Fibroblast of peridontal ligament (primary cell): ENCODE measurements around the gene GRHPR.
A peak's percentile ranks its signal among the peaks of the same experiment; 100 is the strongest.
"Not testable (repeated sequence)": the region's sequence is repeated elsewhere in the genome, so short reads cannot be mapped to it uniquely, and the experiment has no call there.

Experiments used
- DNase-seq: peaks from one replicate; pipeline ENCODE4 v3.0.0-alpha.2; 2010; ENCODE audit errors: extremely low read depth

The GRHPR gene

DNA sequence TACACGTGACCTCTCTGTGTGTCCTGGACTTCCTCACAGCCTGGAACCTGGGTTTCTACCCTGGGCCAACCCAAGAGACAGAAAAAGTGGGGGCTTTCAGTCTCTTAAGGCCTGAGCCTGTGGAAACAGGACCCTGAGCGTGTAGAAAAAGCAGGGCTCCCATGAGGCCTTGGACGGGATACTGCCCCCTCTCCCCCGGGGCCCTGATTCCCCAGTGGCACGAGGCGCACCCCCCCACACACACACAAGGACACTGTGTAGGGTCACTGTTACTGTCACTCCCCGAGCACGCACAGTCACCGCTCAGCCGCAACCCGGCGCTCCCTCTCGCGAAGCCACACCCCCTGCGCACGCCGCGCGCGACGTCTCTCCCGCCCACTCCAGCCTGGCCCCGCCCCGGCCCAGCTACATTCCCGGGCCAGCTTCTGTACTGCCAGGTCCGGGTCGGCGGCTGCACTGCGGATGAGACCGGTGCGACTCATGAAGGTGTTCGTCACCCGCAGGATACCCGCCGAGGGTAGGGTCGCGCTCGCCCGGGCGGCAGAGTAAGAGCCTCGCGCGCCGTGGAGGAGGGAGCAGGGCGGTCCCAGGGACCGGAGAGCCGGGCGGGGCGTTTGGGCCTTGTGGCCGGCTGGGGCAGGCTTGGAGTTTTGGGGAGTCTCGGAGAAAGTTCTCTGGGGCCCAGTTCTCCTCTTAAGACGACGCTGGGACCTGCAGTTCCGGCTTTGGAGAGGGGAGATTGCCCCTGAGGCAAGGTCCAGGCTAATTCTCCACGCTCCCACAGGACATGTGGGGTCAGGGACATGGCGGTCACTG is at the start of gene GRHPR:
Gene GRHPR, plus strand, starts transcription at position 408 of the 816 bp plus-strand sequence. Its CDS starts 55 bp downstream, at position 463.
- peak; percentile 49 for DNase-seq

DNA sequence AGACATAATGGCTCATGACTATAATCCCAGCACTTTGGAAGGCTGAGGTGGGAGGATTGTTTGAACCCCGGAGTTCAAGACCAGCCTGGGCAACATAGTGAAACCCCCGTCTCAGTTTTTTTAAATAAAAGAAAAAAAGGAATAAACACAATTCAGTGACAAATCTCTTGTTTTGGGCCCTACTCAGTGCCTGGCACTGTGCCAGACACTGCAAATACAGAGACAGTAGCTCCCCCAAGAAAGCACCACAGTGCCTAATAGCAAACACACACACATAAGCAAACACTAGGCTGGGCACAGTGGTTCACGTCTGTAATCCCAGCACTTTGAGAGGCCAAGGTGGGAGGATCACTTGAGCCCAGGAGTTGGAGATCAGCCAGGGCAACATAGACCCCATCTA is 49.7 kb upstream of the GRHPR start:
- no peak for DNase-seq

DNA sequence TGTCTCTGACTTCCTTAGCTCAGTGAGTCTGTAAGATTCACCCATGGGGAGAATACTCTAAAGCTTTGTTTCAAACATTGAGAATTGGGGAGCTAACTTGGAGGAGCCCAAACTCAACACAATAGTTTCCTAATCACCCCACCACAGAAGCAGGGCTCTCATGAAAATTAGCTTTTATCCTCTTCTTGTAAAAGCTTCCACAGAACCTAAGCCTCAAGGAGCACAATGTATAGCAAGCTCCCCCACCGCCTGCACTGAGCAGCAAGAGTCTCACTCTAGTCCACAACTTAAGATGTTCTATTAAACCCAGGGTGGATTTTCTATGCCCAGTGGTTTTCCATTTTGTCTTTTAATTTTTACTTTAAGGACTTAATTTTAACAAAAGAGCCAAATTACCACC is 48.9 kb upstream of the GRHPR start:
- no peak for DNase-seq

DNA sequence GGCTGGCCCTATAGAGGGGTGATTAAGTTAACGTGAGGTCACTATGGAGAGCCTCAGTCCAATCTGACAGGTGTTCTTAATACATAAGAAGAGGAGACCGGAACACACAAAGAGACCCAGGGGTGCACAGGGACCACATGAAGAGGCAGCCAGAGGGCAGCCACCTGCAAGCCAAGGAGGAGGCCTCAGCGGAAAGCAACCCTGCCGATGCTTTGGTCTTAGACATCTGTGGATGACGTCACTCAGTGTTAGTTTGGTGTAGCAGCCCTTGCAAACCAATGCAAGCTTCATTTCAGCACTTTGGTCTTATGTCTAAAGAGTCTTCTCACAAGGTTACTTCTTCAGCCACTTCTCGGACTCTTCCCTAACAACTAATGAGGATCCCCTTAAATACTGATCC is 47.6 kb upstream of the GRHPR start:
- no peak for DNase-seq

DNA sequence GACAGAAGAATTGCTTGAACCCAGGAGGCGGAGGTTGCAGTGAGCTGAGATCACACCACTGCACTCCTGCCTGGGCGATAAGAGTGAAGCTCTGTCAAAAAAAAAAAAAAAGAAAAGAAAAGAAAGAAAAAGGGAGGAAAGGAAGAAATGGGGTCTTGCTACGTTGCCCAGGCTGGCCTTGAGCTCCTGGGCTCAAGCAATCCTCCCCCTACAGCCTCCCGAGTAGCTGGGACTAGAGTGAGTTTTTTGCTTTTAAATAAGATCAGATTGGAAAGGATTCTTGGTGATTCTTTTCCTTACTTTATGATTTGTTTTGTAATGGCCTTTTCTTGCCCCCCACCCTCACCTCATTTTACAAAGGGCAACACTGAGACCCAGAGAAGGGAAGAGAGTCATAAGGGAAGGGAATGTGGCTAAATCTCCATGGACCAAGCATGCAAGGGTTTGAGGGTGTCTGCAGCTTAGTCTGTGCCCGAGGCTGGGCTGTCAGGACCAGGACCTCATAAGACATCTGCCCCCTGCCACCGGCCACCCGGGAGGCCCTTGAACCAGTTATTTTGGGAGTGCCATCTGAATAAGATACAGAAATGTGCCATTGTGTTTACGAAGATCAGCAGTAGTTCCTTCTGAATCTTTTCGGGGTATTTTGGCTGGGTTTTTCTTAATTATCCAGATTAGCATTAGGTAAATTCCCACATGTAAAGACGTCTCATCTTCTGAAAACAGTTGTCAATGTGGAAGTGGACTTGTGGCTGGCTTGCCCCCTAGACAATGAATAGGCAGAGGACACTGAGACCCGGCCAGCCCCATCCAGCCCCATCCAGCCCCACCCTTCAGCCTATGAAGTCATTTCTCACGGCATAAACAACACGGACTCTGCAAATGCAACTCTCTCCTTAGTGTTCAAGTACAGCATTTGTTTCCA is 44.5 kb upstream of the GRHPR start:
- no peak for DNase-seq

DNA sequence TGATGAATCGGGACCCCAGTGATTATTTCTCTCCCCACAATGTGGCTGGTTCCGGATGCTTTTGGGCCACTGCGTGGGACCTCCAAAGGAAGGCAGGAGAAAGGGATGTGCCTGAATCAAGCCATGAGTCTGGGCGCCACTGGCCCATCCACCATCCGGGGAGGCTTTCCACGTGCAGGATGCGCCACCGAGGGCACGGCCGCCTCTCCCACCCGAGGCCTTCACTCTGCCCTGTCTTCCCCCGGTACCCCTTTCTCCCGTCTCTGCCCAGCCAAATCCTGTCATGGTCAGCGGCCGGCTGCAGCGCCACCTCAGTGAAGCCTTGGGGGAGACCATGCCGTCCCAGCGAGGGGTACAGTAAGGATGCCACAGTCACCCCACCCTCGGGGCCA is 43.9 kb upstream of the GRHPR start:
- no peak for DNase-seq

DNA sequence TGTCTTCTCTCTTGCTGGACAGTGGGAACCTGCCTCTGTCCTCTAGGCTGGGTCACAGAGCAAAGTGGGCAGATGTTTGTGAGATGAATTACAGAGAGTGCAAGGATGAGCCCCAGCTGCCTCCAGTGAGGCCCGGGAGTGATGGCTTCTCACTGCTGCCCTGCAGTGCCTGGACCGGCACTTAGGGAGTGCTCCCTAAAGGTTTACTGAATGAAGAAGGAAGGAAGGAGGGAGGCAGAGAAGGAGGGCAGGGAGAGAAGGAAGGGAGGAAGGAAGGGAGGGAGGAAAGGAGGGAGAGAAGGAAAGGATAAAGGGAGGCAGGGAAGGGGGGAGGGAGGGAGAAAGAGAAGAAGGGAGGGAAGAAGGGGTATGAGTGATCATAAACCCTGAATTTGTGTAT is 42.7 kb upstream of the GRHPR start:
- DNase-seq, result no peak

DNA sequence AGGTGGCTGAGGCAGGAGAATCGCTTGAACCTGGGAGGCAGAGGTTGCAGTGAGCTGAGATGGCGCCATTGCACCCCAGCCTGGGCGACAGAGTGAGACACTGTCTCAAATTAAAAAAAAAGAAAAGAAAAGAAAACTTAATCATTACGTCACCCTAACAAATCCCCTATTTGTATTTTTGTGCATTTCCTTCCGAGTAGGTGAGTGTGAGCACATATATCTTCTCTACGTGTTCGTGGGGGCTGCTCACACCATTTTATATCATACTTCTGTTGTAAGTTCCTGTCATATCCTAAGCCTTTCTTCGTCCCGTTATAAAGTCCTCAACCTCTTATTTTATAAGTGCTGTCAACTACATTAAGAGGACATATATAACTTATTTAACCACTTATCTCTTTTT is 41.9 kb upstream of the GRHPR start:
- no peak for DNase-seq

DNA sequence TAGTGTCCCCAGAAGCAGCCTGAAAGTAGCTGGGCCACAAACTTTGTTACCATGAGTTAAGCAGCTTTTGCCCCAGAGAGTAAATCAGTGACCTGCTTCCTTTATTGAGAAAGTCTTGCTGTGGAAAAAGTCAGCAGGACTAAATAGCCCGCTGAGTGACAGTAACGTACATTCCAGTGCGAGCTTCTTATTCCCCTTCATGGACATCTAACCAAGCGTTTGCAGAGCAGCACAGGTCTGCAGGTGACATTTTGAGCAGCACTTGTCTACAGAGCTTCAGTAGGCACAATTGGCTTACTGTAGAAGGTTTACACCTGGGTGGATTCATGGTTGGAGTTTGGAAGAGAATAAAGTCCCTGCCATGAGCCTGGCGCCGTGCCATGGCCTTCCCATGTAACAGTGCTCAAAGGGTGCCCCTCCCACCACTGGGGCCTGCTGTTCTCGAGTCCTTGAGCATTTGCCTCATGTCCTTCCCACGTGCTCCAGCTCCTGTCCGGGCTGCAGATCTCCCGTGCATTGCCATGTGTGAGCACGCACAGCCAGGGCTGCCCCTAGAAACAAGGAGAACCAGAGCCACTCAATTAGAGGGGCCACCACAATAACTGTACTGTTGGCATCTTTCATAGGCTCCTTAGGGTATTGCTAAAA is 41.3 kb upstream of the GRHPR start:
- DNase-seq, result no peak

DNA sequence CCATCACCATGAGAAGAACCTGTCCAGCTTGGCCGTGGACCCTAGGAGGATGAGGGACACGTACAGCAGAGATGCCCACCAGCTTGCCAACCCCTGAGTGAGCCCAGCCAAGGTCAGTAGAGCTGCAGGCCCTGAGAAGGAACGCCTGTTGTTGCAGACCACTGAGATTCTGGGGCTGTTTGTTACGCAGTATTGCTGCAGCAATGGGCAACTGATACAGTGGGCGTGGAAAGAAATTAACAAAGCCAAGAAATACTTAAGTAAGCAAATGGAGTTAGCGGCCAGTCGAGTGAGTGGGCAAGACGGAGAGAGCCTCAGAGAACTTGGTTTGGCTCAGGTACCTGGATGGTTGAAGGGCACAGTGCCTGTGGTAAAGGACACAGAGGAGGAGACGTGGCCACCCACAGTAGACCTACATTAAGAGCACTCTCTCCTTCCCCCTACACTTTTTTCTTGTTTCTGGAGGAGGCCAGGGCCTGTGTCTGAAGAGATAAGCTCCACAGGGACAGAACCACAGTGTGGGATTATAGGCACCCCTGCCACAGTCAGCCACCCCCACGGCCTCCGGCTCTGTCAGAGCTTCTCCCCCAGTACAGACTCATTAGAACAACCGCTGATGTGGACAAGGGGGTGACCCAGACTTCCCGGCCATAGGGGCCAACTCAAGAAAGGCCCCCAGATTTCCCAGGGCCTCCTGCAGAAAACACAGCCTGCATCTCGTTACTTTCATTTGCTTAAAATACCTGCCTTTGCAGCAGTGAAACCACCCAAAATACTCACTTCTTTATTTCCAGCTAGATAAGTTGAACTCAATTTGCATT is 40.1 kb upstream of the GRHPR start:
- no peak for DNase-seq

DNA sequence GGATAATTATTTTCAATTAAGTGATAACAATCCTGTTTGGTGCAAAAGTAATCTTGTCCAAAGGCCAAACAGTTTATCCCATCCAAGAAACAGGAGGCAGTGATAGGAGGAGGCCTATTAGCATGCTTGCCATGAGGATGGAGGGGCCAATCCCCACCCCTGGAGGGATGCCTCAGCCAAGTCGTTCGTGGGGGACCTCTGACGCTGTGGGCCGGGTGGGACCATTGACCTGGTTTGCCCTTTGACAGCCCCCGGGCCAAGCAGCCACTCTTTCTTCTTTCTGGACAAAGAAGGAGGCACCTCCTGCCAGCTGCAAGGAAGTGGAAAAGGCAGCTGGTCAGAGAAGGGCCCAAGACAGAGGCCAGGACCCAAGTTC is 39.5 kb upstream of the GRHPR start:
- no peak for DNase-seq

DNA sequence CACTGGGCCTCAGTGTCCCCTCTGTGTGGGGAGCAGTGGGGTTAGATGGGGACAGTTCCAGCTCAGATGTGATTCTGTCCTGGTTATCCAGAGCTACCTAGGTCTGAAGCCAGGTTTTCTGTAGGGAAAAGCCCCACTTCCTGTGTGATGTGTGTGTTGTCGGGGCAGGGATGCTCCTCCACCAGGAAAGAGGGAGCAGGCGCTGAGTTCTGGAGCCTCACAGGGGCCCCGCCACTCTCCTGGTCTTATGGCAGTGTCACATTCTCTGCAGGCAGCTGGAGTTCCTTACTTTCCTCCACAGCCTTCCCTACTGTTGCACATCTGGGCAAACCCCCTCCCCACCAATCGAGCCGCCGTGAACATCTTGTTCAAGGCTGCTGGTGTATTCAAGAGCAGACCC is 39.1 kb upstream of the GRHPR start:
- DNase-seq, result no peak

DNA sequence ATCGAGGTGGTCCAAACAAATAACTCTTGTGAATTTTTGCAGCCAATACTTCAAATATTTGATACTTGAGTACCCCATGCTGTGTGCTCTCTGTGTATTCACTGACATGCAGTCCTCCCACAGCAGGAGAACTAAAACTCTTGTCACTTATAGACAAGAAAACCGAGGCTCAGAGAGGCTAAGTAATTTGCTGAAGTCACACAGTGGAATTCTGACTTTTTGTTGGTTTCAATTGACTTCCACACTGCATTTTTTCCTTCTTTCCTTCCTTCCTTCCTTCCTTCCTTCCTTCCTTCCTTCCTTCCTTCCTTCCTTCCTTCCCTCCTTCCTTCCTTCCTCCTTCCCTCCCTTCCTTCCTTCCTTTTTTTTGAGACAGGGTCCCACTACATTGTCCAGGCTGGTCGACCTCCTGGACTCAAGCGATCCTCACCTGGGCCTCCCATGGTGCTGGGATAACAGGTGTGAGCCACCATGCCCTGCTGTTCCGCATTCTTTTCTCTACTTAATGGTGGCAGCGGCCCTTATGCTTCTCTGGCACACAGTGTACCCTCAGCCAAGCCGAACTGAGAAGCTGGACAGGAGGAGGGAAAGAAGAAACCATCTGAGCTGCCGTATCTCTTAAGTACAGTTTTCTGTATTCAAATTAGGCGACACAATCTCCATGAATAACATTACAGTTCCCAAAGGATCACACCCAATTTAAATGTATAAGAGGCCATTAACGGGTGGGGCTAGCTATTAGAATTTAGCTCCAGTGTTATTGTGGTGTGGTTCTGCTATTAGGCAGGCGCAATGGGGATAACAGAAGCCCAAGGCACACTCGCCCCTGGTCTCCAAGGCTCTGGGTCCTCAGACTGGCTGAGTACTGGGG is 38.4 kb upstream of the GRHPR start:
- no peak for DNase-seq

DNA sequence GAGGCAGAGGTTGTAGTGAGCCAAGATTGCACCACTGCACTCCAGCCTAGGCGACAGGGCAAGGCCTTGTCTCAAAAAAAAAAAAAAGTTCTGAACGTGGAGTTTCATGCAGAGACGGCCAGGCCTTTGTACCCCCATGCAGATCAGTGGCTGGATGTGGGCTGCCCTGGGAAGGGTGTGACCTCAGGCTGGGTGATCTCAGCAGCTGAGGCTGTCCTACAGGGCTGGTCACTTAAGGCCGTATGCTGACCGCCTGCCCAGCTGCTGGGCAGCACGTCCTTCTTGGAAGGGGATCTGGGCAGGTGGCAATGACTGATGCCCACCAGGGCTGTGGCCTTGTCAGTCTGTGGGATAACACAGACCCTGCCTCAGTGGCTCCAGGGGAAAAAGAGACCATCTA is 37.2 kb upstream of the GRHPR start:
- no peak for DNase-seq

DNA sequence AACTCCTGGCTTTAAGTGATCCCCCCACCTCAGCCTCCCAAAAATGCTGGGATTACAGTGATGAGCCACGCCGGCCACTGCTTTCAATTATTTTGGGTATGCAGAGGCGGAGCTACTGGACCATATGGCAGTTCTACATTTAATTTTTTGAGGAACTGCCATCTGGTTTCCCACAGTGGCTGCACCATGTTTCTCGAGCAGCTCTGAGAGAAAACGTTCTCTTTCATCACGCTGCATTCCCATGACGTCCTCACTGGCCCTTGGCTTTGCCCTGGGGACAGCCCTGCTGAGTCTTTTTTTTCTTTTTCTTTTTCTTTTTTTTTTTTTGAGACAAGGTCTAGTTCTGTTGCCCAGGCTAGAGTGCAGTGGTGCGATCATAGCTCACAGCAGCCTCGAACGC is 35.5 kb upstream of the GRHPR start:
- peak; percentile 19 for DNase-seq

DNA sequence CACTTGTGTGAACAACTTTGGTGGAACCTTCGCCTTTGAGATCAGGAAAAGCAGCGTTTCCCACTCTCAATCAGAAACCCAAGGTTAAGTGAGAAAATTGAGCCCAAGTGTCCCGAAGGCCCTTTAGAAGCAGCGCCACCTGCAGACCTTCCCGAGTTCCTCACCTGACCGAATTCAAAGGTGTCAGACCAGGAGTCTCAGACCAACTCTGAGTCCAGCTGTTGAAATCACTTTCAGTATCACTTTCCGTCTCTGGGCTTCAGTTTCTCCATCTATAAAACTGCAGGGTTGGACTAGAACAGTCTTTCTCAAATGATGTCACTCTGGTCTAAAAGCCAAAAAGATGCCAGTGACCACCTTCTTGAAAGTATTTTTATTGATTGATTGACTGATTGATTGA is 31.7 kb upstream of the GRHPR start:
- DNase-seq, result no peak

DNA sequence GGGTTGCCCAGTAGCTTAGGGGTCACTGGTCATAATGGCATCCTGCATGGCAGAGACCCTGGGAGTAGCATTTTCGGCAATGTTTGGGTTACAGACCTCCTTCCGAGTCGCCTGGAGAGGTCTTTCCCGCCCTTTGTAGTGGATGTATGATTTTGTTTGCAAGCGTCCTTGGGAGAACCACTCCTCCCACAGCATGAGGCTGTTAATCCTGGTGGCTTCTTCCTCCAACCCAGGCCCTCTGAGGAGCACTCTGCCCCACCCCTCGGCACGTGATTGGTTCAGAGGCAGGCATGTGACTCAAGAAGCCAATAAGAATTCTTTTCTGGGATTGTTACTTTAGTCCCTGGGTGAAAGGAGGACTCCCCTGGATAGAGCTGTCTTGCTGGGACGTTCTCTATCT is 30.2 kb upstream of the GRHPR start:
- no peak for DNase-seq

DNA sequence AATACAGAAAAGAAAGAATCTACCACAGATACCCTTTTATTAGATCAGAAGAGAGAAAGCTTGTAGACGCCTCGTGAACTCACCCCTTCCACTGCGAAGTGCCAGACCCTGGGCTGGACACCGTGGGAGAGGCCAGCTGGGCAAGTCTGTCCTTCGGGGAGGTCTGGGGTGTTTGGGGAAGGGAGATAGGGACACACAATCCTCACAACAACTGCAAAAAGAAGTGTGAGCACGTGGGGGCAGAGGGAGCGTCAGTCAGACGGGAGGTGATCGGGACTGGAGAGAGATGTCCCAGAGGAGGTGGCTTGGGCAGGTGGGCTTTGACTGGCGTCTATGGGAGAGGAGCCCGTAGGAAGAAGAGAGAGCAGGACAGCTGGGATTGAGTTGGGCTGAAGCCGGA is 27.3 kb upstream of the GRHPR start:
- DNase-seq, result no peak

DNA sequence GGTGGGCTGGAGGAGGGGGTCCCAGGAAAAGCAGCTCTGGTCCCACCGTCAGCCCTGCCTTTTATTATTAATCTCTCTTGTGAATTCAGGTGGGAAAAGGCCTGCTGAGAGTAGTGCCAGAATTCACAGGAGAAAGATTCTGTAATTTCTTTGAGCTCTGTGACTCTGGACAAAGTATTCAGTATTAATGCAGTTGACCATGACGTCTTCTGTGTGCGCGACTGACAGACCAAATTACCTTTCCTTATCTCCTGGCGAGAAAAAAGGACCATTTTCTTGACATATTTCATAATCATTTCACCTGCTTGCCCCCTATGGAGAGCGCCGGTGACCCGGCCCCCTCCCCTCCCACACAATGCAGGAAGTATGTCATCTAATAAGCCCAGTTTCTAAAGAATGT is 26.8 kb upstream of the GRHPR start:
- DNase-seq, result no peak

DNA sequence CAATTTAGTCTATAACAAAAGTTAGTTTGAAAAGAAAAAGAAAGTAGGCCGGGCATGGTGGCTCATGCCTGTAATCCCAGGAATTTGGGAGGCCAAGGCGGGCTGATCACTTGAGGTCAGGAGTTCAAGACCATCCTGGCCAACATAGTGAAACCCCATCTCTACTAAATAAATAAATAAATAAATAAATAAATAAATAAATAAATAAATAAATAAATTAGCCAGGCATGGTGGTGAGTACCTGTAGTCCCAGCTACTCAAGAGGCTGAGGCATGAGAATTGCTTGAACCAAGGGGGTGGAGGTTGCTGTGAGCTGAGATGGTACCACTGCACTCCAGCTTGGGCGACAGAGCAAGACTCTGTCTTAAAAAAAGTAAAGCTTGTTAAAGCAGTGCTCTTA is 24.5 kb upstream of the GRHPR start:
- DNase-seq, result not testable (repeated sequence)
